Testis (tissue), 2 donors: ENCODE results near the gene ACTG2.

Experiments
- POLR2A ChIP-seq: fragments of 450-650 bp; IDR thresholded peaks from one replicate; pipeline ENCODE4 v1.6.1; 2017; ENCODE audit warnings: antibody characterized with exemption, mild to moderate bottlenecking, moderate library complexity
- TF ChIP-seq, protein P1 (sequence below), 3 experiments: fragments of 450-650 bp in 2 of 3; fragments of 200-600 bp in 1 of 3; sonication (generic) in 1 of 3; IDR thresholded peaks; one replicate each; pipeline ENCODE4 v1.5.1; 2016 to 2019; ENCODE audit warnings: antibody characterized with exemption in 3 of 3, mild to moderate bottlenecking in 2 of 3, moderate library complexity in 1 of 3

DNA sequence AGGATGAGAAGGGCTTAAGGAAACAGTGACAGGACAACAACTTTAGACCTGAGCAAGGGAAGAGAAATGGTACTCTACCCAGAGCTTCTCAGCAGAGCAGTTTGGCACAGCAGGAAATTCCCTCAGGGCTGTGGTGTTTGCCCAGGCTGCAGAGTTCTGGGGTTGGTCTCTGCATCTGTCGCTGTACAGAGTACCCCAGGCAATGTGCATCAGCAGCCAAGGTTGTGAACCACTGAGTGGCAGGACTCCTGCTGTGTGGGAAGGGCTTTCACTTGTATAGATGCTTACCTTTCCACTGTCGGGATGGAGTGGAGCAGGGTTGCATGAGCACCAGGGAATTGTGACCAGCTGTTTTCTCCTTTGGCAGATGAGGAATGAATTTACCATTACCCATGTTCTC lies 42.8 kb upstream of the ACTG2 start:
- TF ChIP-seq, protein P1, sequence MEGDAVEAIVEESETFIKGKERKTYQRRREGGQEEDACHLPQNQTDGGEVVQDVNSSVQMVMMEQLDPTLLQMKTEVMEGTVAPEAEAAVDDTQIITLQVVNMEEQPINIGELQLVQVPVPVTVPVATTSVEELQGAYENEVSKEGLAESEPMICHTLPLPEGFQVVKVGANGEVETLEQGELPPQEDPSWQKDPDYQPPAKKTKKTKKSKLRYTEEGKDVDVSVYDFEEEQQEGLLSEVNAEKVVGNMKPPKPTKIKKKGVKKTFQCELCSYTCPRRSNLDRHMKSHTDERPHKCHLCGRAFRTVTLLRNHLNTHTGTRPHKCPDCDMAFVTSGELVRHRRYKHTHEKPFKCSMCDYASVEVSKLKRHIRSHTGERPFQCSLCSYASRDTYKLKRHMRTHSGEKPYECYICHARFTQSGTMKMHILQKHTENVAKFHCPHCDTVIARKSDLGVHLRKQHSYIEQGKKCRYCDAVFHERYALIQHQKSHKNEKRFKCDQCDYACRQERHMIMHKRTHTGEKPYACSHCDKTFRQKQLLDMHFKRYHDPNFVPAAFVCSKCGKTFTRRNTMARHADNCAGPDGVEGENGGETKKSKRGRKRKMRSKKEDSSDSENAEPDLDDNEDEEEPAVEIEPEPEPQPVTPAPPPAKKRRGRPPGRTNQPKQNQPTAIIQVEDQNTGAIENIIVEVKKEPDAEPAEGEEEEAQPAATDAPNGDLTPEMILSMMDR (IDR thresholded peaks at IDR 0.05) = no peak
- no peak for TF ChIP-seq POLR2A
